ENCODE data around the gene SPEF1.

Gene SPEF1

GRCh38 chr20:3734111-3734843 is 47.0 kb downstream of the SPEF1 start:
- H3K27me3 Mint-ChIP-seq, result peaks cover 25% of the 10 kb centered on the region
- no peak overlapping the region for H3K4me3 Mint-ChIP-seq
- no peaks in the 10 kb centered on the region for H3K36me3 Mint-ChIP-seq
- no peaks in the 10 kb centered on the region for H3K9me3 Mint-ChIP-seq
- no peak overlapping the region for H3K27ac Mint-ChIP-seq
- DNase-seq (ENCODE audit: low spot score in 2 of 2) (no peak), ATAC-seq (ENCODE audit: low read depth) (no peak)
- H3K4me1 Mint-ChIP-seq, result peaks cover 5% of the 10 kb centered on the region

DNA sequence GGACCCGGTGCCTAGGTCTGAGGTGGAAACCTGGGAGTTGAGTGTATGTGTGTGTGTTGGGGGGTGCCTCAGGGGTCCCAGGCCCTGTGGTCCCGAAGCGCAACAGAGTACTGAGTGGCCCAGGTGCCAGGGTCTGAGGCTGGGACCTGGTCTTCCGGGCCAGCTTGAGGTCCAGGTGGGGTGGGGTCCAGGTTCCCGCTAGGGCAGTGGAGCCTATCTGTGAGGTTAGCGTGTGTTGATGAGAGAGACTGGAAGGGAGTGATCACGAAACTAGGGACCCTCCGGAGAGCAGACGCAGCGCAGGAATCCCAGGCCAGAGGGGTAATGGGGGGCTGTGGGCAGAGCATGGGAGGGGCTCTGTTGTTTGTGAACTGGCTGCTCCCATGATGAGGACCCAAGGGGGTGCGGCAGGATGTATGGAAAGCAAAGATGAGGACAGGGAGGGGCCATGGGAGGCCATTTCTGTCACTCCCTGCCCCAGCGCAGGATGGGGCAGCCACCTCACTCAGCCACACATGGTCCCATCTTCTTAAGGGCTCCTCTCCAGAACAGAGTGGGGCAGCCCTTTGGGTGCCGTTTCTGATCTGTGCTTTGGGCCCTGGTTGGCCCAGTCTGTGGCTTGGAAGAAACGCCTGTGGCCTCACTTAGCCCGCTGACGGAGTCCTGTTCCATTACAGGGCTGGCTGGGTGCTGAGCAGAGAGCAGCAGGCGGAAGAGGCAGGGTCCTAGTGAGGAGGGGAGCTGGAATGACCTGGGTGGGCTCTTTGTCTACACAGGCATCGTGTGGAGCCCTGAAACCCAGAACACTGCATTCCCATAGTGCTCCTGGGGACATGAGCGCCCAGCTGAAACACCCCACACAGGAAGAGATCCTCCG is 47.9 kb downstream of the SPEF1 start:
- DNase-seq (ENCODE audit: low spot score in 2 of 2), result no peak
- ATAC-seq (ENCODE audit: low read depth), result no peak
- Mint-ChIP-seq H3K4me1 (peaks cover 5% of the 10 kb centered on the region), H3K9me3 (no peaks in the 10 kb centered on the region), H3K4me3 (no peak overlapping the region), H3K27ac (no peak overlapping the region), H3K36me3 (no peaks in the 10 kb centered on the region), H3K27me3 (peaks cover 26% of the 10 kb centered on the region)

GRCh38 chr20:3732327-3733118 is 48.7 kb downstream of the SPEF1 start, which contains the start of gene HSPA12B:
TSS of gene HSPA12B (plus strand) at chr20:3732685. CDS start at chr20:3738675, 5,990 bp downstream.
- Mint-ChIP-seq H3K4me3 (no peak within 1 kb of the TSS), H3K9me3 (no peaks in the 10 kb centered on the region), H3K27me3 (peaks cover 29% of the 10 kb centered on the region), H3K4me1 (peaks cover 5% of the 10 kb centered on the region), H3K27ac (no peak within 1 kb of the TSS), H3K36me3 (no peaks in the 10 kb centered on the region)
- DNase-seq (ENCODE audit: low spot score in 2 of 2) (no peak), ATAC-seq (ENCODE audit: low read depth) (no peak)

- Mint-ChIP-seq H3K9me3 (no peaks in the 10 kb centered on the region), H3K27ac (no peak overlapping the region), H3K4me1 (peaks cover 5% of the 10 kb centered on the region), H3K27me3 (peaks cover 31% of the 10 kb centered on the region), H3K36me3 (no peaks in the 10 kb centered on the region), H3K4me3 (no peak overlapping the region)
- DNase-seq (ENCODE audit: low spot score in 2 of 2), result no peak
- ATAC-seq (ENCODE audit: low read depth), result no peak
Measured at GRCh38 chr20:3731944-3732326, 49.3 kb downstream of the SPEF1 start.

- ATAC-seq (ENCODE audit: low read depth) (no peak), DNase-seq (ENCODE audit: low spot score in 2 of 2) (no peak)
- Mint-ChIP-seq H3K4me1 (peaks cover 5% of the 10 kb centered on the region), H3K36me3 (no peaks in the 10 kb centered on the region), H3K27ac (no peak overlapping the region), H3K27me3 (peaks cover 28% of the 10 kb centered on the region), H3K4me3 (no peak overlapping the region), H3K9me3 (no peaks in the 10 kb centered on the region)
Measured at GRCh38 chr20:3730803-3731672, 50.2 kb downstream of the SPEF1 start.

DNA sequence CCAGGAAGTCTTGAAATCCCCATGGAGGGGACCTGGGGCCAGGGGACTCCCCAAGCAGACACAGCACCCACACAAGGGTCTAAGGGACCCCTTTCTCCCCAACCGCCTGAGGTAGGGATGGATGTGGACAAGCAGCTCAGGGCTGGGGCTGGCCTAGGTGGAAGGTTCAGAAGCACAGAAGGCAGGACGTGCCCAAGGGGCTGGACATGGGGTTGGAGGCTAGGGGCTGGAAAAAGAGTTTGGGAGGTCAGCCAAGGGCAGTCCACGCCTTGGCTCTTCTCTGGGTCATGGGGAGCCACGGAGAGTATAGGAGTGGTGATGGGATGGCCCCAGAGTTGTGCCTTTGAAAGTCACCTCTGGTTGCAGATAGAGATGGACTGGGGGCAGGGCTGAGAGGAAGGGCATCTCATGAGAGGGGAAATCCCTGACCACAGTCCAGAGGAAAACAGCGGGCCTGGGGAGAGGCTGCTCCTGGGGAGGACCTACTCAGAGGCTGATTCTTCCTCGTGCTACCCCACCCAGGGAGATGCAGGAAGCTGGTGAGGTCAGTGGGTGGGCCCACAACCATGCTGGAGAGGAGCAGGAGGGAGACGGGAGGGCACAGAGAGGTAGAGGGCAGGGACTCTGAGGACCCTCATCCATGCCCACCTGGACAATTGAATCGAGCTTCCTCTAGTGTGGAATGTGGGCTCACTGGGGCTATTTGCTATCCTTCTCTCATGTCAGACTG is 51.3 kb downstream of the SPEF1 start:
- Mint-ChIP-seq H3K4me3 (no peak overlapping the region), H3K27ac (no peak overlapping the region)
- no peak for DNase-seq (ENCODE audit: low spot score in 2 of 2)

GRCh38 chr20:3729378-3729777 is 51.9 kb downstream of the SPEF1 start:
- Mint-ChIP-seq H3K27ac (no peak overlapping the region), H3K9me3 (no peaks in the 10 kb centered on the region), H3K4me1 (peaks cover 5% of the 10 kb centered on the region), H3K4me3 (no peak overlapping the region), H3K36me3 (no peaks in the 10 kb centered on the region), H3K27me3 (peaks cover 29% of the 10 kb centered on the region)
- DNase-seq (ENCODE audit: low spot score in 2 of 2), result no peak
- ATAC-seq (ENCODE audit: low read depth), result no peak

More for the DNA sequence above, 51.3 kb downstream of the SPEF1 start:
- H3K9me3 Mint-ChIP-seq, result no peaks in the 10 kb centered on the region
- H3K36me3 Mint-ChIP-seq, result no peaks in the 10 kb centered on the region
- peaks cover 5% of the 10 kb centered on the region for H3K4me1 Mint-ChIP-seq
- no peak for ATAC-seq (ENCODE audit: low read depth)
- peaks cover 29% of the 10 kb centered on the region for H3K27me3 Mint-ChIP-seq

GRCh38 chr20:3728876-3729275 is 52.4 kb downstream of the SPEF1 start:
- ATAC-seq (ENCODE audit: low read depth), result no peak
- H3K4me3 Mint-ChIP-seq, result no peak overlapping the region

DNA sequence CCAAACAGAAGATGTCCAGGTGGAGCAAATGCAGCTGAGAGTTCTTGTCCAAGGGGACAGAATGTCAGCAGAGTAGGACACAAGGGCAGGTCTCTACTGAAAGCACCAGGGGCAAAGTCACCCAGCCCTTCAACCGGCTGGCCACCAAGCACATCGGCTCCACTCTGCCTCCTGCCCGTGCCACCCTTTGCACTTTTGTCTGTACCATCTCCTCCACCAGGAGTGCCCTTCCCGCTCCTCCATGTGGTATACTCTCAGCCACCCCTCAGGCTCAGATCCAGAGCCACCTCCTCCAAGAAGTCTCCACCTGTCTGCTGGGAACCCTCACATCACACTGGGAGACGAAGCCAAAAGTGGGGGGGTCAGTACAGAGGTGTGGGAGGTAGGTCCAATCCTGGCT is 52.9 kb downstream of the SPEF1 start:
- no peak for DNase-seq (ENCODE audit: low spot score in 2 of 2)
- Mint-ChIP-seq H3K4me1 (peaks cover 5% of the 10 kb centered on the region), H3K36me3 (no peaks in the 10 kb centered on the region), H3K4me3 (no peak overlapping the region), H3K27me3 (peaks cover 32% of the 10 kb centered on the region), H3K27ac (no peak overlapping the region), H3K9me3 (peaks cover 2% of the 10 kb centered on the region)
- ATAC-seq (ENCODE audit: low read depth), result no peak

More at GRCh38 chr20:3728876-3729275, 52.4 kb downstream of the SPEF1 start:
- H3K36me3 Mint-ChIP-seq, result no peaks in the 10 kb centered on the region
- DNase-seq (ENCODE audit: low spot score in 2 of 2), result no peak
- peaks cover 5% of the 10 kb centered on the region for H3K4me1 Mint-ChIP-seq
- peaks cover 2% of the 10 kb centered on the region for H3K9me3 Mint-ChIP-seq
- H3K27ac Mint-ChIP-seq, result no peak overlapping the region
- H3K27me3 Mint-ChIP-seq, result peaks cover 31% of the 10 kb centered on the region

Data from memory B cell (primary cell).